ENCODE data around the gene SARS1. TPM values are rescaled to one million over a fixed set of nuclear protein-coding genes. Genes with fewer than 3 reads are reported as not detected.

The SARS1 gene
- total RNA-seq, 1 experiment from 2014 or later = 173 TPM

GRCh38 chr1:109248797-109249629 is 35.3 kb downstream of the SARS1 start, which contains the start of gene CELSR2:
TSS of gene CELSR2 (plus strand) at chr1:109249539. CDS start at chr1:109250080, 541 bp downstream.
- peak; percentile 57 for DNase-seq (ENCODE audit: low read depth)

- DNase-seq (ENCODE audit: low read depth) = no peak
Measured at GRCh38 chr1:109249654-109250401, 36.1 kb downstream of the SARS1 start.

DNA sequence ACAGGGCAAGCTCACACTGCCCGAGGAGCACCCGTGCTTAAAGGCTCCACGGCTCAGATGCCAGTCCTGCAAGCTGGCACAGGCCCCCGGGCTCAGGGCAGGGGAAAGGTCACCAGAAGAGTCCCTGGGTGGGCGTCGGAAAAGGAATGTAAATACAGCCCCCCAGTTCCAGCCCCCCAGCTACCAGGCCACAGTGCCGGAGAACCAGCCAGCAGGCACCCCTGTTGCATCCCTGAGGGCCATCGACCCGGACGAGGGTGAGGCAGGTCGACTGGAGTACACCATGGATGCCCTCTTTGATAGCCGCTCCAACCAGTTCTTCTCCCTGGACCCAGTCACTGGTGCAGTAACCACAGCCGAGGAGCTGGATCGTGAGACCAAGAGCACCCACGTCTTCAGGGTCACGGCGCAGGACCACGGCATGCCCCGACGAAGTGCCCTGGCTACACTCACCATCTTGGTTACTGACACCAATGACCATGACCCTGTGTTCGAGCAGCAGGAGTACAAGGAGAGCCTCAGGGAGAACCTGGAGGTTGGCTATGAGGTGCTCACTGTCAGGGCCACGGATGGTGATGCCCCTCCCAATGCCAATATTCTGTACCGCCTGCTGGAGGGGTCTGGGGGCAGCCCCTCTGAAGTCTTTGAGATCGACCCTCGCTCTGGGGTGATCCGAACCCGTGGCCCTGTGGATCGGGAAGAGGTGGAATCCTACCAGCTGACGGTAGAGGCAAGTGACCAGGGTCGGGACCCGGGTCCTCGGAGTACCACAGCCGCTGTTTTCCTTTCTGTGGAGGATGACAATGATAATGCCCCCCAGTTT is 36.9 kb downstream of the SARS1 start:
- no peak for DNase-seq (ENCODE audit: low read depth)

GRCh38 chr1:109251277-109252166 is 37.8 kb downstream of the SARS1 start:
- DNase-seq (ENCODE audit: low read depth) = no peak

- DNase-seq (ENCODE audit: low read depth) = no peak
Measured at GRCh38 chr1:109252167-109252892, 38.6 kb downstream of the SARS1 start.

GRCh38 chr1:109252893-109253802 is 39.4 kb downstream of the SARS1 start:
- no peak for DNase-seq (ENCODE audit: low read depth)

DNA sequence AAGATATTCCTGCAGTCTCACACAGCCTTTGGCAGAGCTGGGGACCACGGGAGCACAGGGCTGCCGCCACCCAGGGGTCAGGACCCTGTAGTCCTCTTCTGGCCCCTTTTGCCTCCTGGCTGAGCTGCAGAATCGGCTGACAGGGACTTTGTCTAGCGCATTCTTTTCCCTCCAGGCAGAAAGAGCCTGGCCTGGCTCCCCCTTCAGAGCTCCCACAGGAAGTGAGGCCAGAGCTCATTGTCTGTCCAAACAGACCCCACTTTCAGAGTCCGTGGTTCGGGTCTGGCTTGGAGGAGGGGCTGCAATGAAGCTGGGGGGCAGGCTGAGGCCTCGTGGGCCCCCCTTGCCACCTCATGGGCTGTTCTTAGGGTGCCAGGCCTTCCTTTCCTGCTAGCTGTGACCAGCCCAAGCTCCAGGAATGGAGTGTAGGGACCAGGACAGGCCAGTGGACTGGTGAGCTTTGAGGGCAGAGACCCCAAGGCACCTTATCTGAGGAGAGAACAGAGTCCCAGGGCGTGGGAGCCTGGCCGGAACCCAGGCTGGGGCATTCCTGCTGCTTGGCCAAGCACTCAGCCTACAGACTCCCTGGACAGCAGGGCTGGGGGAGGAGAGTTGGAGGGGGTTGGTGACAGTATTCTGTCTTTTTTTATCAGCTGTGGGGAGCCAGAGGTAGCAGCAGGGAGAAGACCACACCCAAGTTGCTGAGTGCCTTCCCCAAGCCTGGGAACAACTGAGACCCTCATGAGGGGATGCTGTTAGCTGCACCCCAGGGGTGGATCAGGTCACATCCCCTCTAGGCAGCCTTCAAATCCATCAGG is 40.3 kb downstream of the SARS1 start:
- DNase-seq (ENCODE audit: low read depth) = no peak

- DNase-seq (ENCODE audit: low read depth) = no peak
Measured at GRCh38 chr1:109254621-109255096, 40.9 kb downstream of the SARS1 start.

DNA sequence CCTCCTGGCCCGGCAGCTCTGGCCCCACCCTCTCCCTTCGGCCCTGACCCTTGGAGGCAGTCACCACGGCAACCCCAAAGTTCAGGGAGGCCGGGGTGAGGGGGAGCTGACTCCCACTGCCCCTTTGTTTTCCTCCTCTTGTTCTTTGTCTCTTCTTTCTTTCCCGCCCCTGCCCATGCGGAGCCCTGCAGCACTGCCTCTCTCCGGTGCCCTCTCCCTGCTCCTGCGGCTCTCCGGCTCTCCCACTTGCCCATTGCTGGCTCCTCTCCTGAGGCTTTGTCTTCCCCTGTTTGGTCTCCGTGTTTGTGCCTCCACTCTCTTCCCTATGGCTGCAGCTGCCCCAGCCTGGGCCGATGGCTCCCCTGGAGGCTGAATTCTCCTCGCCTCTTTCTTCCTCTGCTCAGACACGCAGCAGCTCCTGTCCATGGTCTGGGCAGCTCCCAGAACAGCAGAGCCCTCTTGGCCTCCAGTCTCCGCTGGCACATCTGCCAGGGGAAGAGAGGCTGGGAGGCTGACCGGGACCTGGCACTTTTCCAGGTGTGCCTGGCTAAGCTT is 41.5 kb downstream of the SARS1 start:
- DNase-seq (ENCODE audit: low read depth) = no peak

GRCh38 chr1:109255678-109256077 is 42.0 kb downstream of the SARS1 start:
- DNase-seq (ENCODE audit: low read depth) = no peak

GRCh38 chr1:109256085-109256484 is 42.4 kb downstream of the SARS1 start:
- DNase-seq (ENCODE audit: low read depth) = no peak

- DNase-seq (ENCODE audit: low read depth) = no peak
Measured at GRCh38 chr1:109256971-109257681, 43.4 kb downstream of the SARS1 start.

DNA sequence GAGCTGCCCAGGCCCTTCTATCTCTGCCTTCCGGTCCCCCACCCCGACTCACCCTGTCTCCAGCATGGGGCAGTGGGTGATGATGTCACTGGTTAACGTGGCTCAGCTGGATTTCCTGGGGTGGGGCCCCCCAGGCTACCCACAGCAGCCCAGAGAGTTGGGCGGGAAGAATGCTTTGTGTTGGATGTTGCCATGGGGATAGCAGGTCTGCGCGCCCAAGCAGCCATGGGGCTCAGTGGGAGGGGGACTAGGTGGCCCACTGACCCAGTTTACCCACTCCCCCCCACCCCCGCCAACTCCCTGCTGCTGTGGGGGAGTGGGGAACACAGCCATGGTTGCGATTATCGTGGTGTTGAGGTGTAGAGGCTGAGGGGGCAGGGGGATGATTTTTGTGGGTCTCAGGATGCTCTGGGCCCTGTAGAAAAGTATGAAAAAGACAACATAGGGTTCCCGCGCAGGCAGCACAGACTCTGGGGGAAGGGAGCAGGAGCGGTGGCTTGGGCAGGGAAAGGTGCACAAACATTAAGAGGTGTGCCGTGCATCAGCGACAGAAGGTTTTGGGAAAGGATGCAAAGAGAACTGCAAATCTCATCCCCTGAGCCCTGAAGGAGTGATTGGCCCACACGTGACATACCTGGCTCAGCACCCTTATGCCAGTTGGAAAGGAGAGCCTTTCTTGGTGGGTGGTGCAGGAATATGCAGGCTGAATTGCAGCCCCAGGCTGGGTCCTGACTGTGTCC is 44.1 kb downstream of the SARS1 start:
- DNase-seq (ENCODE audit: low read depth) = peak; percentile 21

GRCh38 chr1:109258481-109259466 is 45.1 kb downstream of the SARS1 start:
- no peak for DNase-seq (ENCODE audit: low read depth)

Measured in HT1080 (cell line).